Skeletal muscle satellite cell (primary cell): ENCODE measurements around the gene TNFAIP8L1.
A peak's percentile ranks its signal among the peaks of the same experiment; 100 is the strongest.

ENCODE experiments used
- H3K27me3 ChIP-seq: 2 replicates; pipeline ENCODE4 v1.7.0; 2013; ENCODE audit warnings: low read length; ENCODE audit not compliant: control insufficient read depth, insufficient read depth
- H3K36me3 ChIP-seq: 2 replicates; pipeline ENCODE4 v1.7.0; 2013; ENCODE audit warnings: mild to moderate bottlenecking, control low read depth, low read length; ENCODE audit not compliant: insufficient read depth
- H3K4me1 ChIP-seq: 2 replicates; pipeline ENCODE4 v1.7.0; 2013; ENCODE audit warnings: low read length; ENCODE audit not compliant: control insufficient read depth, insufficient read depth
- H3K4me2 ChIP-seq: 2 replicates; pipeline ENCODE4 v1.7.0; 2013; ENCODE audit warnings: mild to moderate bottlenecking, low read length
- H3K4me3 ChIP-seq: 2 replicates; pipeline ENCODE4 v1.7.0; 2013; ENCODE audit warnings: low read length
- H3K9ac ChIP-seq: 2 replicates; pipeline ENCODE4 v1.7.0; 2013; ENCODE audit warnings: mild to moderate bottlenecking, low read depth, low read length, moderate library complexity
- H3K9me3 ChIP-seq: replicated peaks from 2 replicates; pipeline ENCODE4 v1.7.0; 2013; ENCODE audit warnings: mild to moderate bottlenecking, control low read depth, low read length

TNFAIP8L1 gene

DNA sequence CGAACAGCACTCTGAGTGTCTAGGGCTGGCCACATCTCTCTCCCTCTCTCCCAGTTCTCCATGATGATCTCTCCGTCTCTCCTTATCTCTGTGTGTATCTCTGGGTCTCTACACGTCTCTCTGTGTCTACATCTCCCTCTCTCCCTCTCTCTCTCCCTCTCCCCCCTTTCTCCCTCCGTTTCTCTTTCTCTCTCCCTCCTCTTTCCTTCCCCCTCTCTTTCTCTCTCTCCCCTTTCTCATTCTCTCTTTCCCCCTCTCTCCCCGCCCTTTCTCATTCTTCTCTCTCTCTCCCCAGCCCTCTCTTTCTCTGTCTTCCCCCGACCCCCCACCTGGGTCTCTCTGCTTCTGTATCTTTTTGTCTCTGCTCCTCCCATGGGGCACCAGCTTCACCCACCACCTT, 21.3 kb upstream of the TNFAIP8L1 start:
- Histone ChIP-seq H3K4me1 (no peaks in the 10 kb centered on the region), H3K4me3 (no peak overlapping the region), H3K4me2 (no peak overlapping the region), H3K9ac (no peak overlapping the region), H3K36me3 (no peaks in the 10 kb centered on the region), H3K9me3 (no peaks in the 10 kb centered on the region), H3K27me3 (peaks cover 29% of the 10 kb centered on the region)

DNA sequence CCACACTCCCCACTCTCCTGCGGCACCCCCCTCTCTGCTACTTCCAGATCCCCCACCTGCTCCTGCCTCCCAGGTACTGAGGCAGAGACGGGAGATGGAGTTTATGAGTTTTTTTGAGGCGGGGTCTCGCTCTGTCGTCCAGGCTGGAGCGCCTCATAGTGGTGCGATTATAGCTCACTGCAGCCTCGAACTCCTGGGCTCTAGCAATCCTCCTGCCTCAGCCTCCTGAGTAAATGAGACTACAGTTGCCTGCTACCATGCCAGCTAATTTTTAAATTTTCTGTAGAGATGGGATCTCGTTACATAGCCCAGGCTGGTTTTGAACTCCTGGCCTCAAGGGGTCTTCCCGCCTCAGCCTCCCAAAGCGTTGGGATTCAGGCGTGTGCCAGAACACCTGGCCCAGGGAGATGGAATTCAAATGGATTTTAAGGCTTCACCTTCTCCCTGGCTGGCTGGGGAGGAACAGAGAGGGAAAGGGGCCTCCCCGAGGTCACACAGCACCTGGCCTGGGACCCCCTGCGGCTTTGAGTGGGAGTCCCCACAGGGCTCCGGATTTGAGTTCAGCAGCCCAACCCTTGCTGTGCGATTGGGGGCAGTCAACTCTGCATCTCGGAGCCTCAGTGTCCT, 19.5 kb upstream of the TNFAIP8L1 start:
- Histone ChIP-seq H3K9me3 (no peaks in the 10 kb centered on the region), H3K4me1 (no peaks in the 10 kb centered on the region), H3K4me3 (no peak overlapping the region), H3K9ac (no peak overlapping the region), H3K36me3 (no peaks in the 10 kb centered on the region), H3K4me2 (no peak overlapping the region), H3K27me3 (peaks cover 31% of the 10 kb centered on the region)

- no peak overlapping the region for H3K9ac ChIP-seq
- no peaks in the 10 kb centered on the region for H3K9me3 ChIP-seq
- H3K36me3 ChIP-seq: no peaks in the 10 kb centered on the region
- peaks cover 30% of the 10 kb centered on the region for H3K27me3 ChIP-seq
- H3K4me1 ChIP-seq: no peaks in the 10 kb centered on the region
- H3K4me3 ChIP-seq: no peak overlapping the region
- H3K4me2 ChIP-seq: no peak overlapping the region
Observed at GRCh38 chr19:4620675-4621074, 18.6 kb upstream of the TNFAIP8L1 start.

DNA sequence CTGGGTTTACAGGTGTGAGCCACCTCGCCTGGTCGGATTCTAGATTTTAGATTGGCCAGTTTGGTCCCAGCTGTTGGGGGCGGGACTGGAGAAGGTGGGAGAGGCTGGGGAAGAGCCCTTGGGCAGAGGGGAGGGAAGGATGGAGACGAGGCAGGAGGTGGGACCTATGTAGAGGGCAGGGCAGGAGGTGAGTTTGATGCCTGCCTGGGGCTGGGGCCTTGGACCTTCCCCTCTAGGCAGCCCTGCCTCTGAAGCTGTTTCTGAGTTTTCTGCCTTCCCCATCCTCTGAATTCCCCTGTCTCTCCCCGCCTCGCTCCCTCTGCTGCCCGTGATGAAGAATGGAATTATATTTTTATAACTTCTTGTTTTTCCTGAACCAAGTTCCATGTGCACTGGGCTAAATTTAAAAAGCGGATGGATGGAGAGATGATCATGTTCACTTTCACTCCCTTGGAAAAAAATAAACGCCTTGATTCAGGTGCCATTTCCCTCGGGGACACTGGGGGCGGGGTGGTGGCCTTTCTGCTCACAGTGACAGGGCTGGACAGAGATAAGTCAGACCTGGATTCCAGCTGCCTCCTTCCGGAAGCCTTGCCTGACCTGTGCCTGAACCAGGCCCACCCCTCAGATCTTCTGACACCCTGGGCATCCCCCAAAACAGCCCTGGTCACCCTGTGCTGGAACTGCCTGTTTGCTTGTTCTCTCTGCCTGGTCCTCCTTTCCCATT, 16.5 kb upstream of the TNFAIP8L1 start:
- Histone ChIP-seq H3K9me3 (no peaks in the 10 kb centered on the region), H3K4me3 (no peak overlapping the region), H3K27me3 (peaks cover 21% of the 10 kb centered on the region), H3K9ac (no peak overlapping the region), H3K36me3 (no peaks in the 10 kb centered on the region), H3K4me2 (no peak overlapping the region), H3K4me1 (no peaks in the 10 kb centered on the region)

DNA sequence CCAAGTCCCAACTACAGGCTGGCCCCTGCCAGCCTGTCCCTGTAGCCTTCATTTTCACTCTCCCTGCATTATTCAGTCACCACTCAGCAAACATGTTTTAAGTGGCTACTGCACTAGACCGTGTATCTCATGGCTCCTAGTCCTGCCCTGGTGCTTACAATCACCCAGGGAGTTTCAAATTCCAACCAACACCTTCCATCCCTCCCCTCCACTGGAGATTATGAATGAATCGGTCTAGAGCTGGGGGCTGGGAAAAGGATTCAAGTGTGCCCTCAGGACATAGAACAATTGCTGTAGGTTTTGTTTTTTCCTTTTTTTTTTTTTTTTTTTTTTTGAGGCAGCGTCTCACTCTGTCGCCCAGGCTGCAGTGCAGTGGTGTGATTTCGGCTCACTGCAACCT, 15.0 kb upstream of the TNFAIP8L1 start:
- H3K4me2 ChIP-seq: no peak overlapping the region
- H3K9ac ChIP-seq: no peak overlapping the region
- H3K4me1 ChIP-seq: no peaks in the 10 kb centered on the region
- no peaks in the 10 kb centered on the region for H3K36me3 ChIP-seq
- H3K9me3 ChIP-seq: no peaks in the 10 kb centered on the region
- no peak overlapping the region for H3K4me3 ChIP-seq
- peaks cover 15% of the 10 kb centered on the region for H3K27me3 ChIP-seq

DNA sequence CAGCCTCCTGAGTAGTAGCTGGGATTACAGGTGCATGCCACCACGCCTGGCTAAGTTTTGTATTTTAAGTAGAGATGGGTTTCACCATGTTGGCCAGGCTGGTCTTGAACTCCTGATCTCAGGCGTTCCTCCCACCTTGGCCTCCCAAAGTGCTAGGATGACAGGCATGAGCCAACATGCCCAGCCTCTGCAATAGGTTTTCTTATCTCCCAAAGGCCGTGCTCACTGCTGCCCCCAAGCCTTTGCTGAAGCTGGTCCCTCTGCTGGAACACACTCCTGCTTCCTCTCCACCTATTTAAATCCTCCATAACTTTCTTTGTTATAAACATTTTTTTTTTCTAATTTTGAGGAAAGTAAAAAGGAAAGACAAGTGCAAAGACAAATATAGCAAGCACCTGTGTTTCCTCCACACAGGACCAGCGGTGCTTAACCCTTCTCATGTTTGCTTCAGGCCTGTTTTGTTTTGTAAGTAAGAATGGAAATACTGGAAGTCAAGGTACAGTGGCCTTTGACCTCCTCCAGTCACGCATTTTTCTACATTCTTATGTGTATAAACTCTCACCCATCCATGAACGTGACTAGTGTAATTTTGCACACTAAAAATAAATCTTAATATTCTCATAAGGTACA, 14.5 kb upstream of the TNFAIP8L1 start:
- no peaks in the 10 kb centered on the region for H3K4me1 ChIP-seq
- no peaks in the 10 kb centered on the region for H3K36me3 ChIP-seq
- H3K4me3 ChIP-seq: no peak overlapping the region
- peaks cover 14% of the 10 kb centered on the region for H3K27me3 ChIP-seq
- no peak overlapping the region for H3K4me2 ChIP-seq
- H3K9ac ChIP-seq: no peak overlapping the region
- no peaks in the 10 kb centered on the region for H3K9me3 ChIP-seq

GRCh38 chr19:4633140-4633967, 6.0 kb upstream of the TNFAIP8L1 start:
- Histone ChIP-seq H3K27me3 (no peaks in the 10 kb centered on the region), H3K9me3 (no peaks in the 10 kb centered on the region), H3K4me2 (peak overlapping the region; percentile 33), H3K4me1 (peaks cover 35% of the 10 kb centered on the region), H3K4me3 (no peak overlapping the region), H3K36me3 (no peaks in the 10 kb centered on the region), H3K9ac (no peak overlapping the region)

- Histone ChIP-seq H3K9me3 (no peaks in the 10 kb centered on the region), H3K4me2 (peak overlapping the region; percentile 96), H3K27me3 (no peaks in the 10 kb centered on the region), H3K9ac (peak overlapping the region; percentile 78), H3K4me3 (peak overlapping the region; percentile 74), H3K4me1 (peaks cover 51% of the 10 kb centered on the region), H3K36me3 (no peaks in the 10 kb centered on the region)
Observed at GRCh38 chr19:4635754-4636116, 3.6 kb upstream of the TNFAIP8L1 start.

- Histone ChIP-seq H3K4me3 (peak overlapping the region; percentile 74), H3K9ac (peak overlapping the region; percentile 78), H3K4me2 (peak overlapping the region; percentile 96), H3K4me1 (peaks cover 51% of the 10 kb centered on the region), H3K36me3 (no peaks in the 10 kb centered on the region), H3K27me3 (no peaks in the 10 kb centered on the region), H3K9me3 (no peaks in the 10 kb centered on the region)
Observed at GRCh38 chr19:4636151-4636717, 3.1 kb upstream of the TNFAIP8L1 start.

DNA sequence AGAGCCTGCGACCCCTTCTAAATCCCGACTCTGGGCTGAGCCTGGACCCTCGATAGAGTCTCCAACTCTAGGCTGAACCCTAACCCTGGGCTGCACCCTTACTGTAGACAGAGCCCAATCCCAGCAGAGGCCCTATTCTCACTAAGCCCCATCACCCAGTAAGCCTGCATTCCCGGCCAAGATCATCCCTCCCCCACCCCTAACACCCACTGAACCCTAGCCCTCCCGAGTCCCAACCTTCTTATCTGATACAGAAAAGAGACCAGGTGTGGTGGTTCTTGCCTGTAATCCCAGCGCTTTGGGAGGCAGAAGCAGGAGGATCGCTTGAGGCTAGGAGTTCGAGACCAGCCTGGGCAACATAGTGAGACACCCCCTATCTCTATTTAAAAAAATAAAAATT, 2.6 kb upstream of the TNFAIP8L1 start:
- H3K4me3 ChIP-seq: peak overlapping the region; percentile 74
- no peaks in the 10 kb centered on the region for H3K27me3 ChIP-seq
- H3K4me2 ChIP-seq: peak overlapping the region; percentile 96
- H3K9ac ChIP-seq: peak overlapping the region; percentile 78
- peaks cover 51% of the 10 kb centered on the region for H3K4me1 ChIP-seq
- no peaks in the 10 kb centered on the region for H3K9me3 ChIP-seq
- no peaks in the 10 kb centered on the region for H3K36me3 ChIP-seq

- Histone ChIP-seq H3K4me1 (peaks cover 50% of the 10 kb centered on the region), H3K4me2 (peak overlapping the region; percentile 11), H3K9ac (peak overlapping the region; percentile 67), H3K4me3 (no peak overlapping the region), H3K36me3 (no peaks in the 10 kb centered on the region), H3K27me3 (no peaks in the 10 kb centered on the region), H3K9me3 (no peaks in the 10 kb centered on the region)
Observed at GRCh38 chr19:4638317-4638716, 999 bp upstream of the TNFAIP8L1 start.
